GM23248 (cell line): Measurements from ENCODE around the gene HOXB2. TPM values are rescaled to one million over a fixed set of nuclear protein-coding genes. Genes with fewer than 3 reads are reported as not detected.

Experiments
- DNase-seq: peaks from one replicate; pipeline ENCODE4 v3.0.0-alpha.2; 2015
- H2AFZ ChIP-seq: fragments of 200-600 bp; sonication (generic); 2 replicates; pipeline ENCODE4 v1.6.1; 2016; ENCODE audit warnings: antibody characterized with exemption
- H3F3A ChIP-seq: fragments of 200-600 bp; sonication (generic); 2 replicates; pipeline ENCODE4 v1.6.1; 2016; ENCODE audit warnings: mild to moderate bottlenecking, antibody characterized with exemption, mixed run types; ENCODE audit not compliant: insufficient read depth
- H3K27ac ChIP-seq: fragments of 200-600 bp; sonication (generic); 2 replicates; pipeline ENCODE4 v1.5.1; 2016; ENCODE audit warnings: mild to moderate bottlenecking
- H3K27me3 ChIP-seq: fragments of 200-600 bp; sonication (generic); replicated peaks from 2 replicates; pipeline ENCODE4 v1.6.1; 2016; ENCODE audit warnings: mild to moderate bottlenecking; ENCODE audit not compliant: insufficient read depth
- H3K36me3 ChIP-seq: fragments of 200-600 bp; sonication (generic); 2 replicates; pipeline ENCODE4 v1.6.1; 2016; ENCODE audit warnings: low read depth, mild to moderate bottlenecking
- H3K4me1 ChIP-seq: fragments of 200-600 bp; sonication (generic); 2 replicates; pipeline ENCODE4 v1.6.1; 2016; ENCODE audit warnings: mild to moderate bottlenecking; ENCODE audit not compliant: insufficient read depth
- H3K4me2 ChIP-seq: fragments of 200-600 bp; sonication (generic); one replicate; pipeline ENCODE4 v1.6.1; 2016; ENCODE audit warnings: mild to moderate bottlenecking; ENCODE audit not compliant: unreplicated experiment
- H3K4me3 ChIP-seq: fragments of 200-600 bp; sonication (generic); 2 replicates; pipeline ENCODE4 v1.5.1; 2016; ENCODE audit warnings: mild to moderate bottlenecking
- H3K79me2 ChIP-seq: fragments of 200-600 bp; sonication (generic); 2 replicates; pipeline ENCODE4 v1.6.1; 2016; ENCODE audit warnings: mild to moderate bottlenecking; ENCODE audit not compliant: insufficient read depth
- H3K9ac ChIP-seq: fragments of 200-600 bp; sonication (generic); 2 replicates; pipeline ENCODE4 v1.6.1; 2016; ENCODE audit warnings: mild to moderate bottlenecking
- H3K9me2 ChIP-seq: fragments of 200-600 bp; sonication (generic); 2 replicates; pipeline ENCODE4 v1.6.1; 2016; ENCODE audit warnings: mixed run types, mild to moderate bottlenecking, moderate library complexity; ENCODE audit not compliant: insufficient read depth
- H3K9me3 ChIP-seq: fragments of 200-600 bp; sonication (generic); one replicate; pipeline ENCODE4 v1.6.1; 2017; ENCODE audit warnings: low read depth
- H4K20me1 ChIP-seq: fragments of 200-600 bp; sonication (generic); 2 replicates; pipeline ENCODE4 v1.6.0; 2016; ENCODE audit not compliant: insufficient read depth
- EZH2 ChIP-seq: fragments of 200-600 bp; sonication (generic); IDR thresholded peaks from 2 replicates; pipeline ENCODE4 v1.6.1; 2018; ENCODE audit warnings: antibody characterized with exemption, mild to moderate bottlenecking; ENCODE audit not compliant: insufficient read depth, poor library complexity, severe bottlenecking
- EZH2phosphoT487 ChIP-seq: fragments of 200-600 bp; sonication (generic); IDR thresholded peaks from 2 replicates; pipeline ENCODE4 v1.6.1; 2018; ENCODE audit warnings: antibody characterized with exemption, moderate library complexity, mild to moderate bottlenecking, low read depth; ENCODE audit not compliant: insufficient read depth
- WGBS, 2 experiments: methylation state at CpG; one replicate each; pipeline ENCODE4 v1.1.6; 2015 to 2017; ENCODE audit warnings: low lambda C conversion rate in 2 of 2, low coverage in 1 of 2; ENCODE audit errors: missing lambda C conversion rate in 2 of 2; 5-methylcytosine and 5-hydroxymethylcytosine counted together
- in situ Hi-C: fragments of 300-500 bp; cut with MboI; formaldehyde crosslinking; loops from 2 replicates; pipeline ENCODE4 v1.15.0; 2020
- polyA plus RNA-seq: library from polyadenylated mRNA; unstranded; fragments of >200 nt; fragmentation: Nextera tagmentation; extraction: Ambion mirVana; gene quantifications from 2 replicates; pipeline ENCODE4 v1.2.1, GENCODE V29; 2016
- total RNA-seq: library from RNA; depleted of rRNA; stranded (reverse); fragments of >200 nt; shearing (Covaris generic); gene quantifications from 2 replicates; pipeline ENCODE4 v1.2.3, GENCODE V29; 2014

Gene HOXB2
- total and polyA plus RNA-seq, 2 experiments from 2014 or later: 12.1 to 25.3 TPM

- no peak for TF ChIP-seq EZH2
- TF ChIP-seq EZH2phosphoT487: no peak
Observed at GRCh38 chr17:48552466-48553189, 7.7 kb upstream of the HOXB2 start.

DNA sequence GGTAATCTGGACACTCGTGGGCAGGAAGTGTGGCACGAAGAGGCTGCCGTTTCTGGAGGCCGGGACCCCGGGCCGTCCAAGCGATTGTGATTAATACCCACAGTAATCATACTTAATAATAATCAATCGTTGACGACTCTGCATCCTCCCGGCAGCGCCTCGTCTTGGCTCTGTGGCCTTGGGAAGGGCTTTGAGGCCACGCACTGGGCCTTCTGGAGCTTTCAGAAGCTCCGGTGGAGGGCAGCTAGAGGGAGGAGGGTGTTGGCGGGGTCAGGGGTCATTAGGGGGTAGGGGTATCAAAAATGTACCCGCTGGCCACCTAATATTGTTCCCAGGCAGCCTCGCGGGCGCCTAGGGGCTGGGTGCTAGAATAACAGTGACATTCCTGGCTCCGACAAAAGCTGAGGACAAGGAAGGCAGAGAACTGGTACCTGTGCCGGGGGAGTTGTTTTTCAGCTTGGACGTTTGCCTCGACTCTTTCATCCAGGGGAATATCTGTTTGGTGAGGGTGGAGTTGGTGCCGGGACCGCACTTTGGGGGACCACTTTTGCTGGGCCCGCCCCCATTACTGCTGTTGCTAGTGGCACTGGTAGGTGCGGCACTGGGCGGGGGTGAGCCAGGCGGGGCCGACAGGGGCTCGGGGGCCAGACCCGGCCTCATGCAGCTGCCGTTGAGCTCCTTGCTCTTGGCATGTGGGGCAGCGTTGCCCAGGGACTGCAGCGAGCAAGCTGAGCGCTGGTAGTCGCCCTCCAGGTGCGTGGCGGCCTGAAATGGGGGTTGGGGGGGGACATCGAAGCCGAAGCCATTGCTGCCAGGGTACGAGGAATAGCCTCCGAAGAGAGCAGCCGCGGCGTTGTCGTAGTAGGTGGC, 6.9 kb upstream of the HOXB2 start:
- H3K27ac ChIP-seq: no peak overlapping the region
- H3K9me3 ChIP-seq: no peaks in the 10 kb centered on the region
- no peaks in the 10 kb centered on the region for H3K27me3 ChIP-seq
- no peak overlapping the region for H3K4me3 ChIP-seq
- in situ Hi-C loops: no loop called here
- H3K9ac ChIP-seq: no peak overlapping the region
- H3K4me1 ChIP-seq: peaks cover 34% of the 10 kb centered on the region
- peaks cover 31% of the 10 kb centered on the region for H3K79me2 ChIP-seq
- 90 to 93% methylated on average over 36 to 43 of the region's 47 CpGs for WGBS, 2 experiments
- no peak for DNase-seq
- no peak overlapping the region for H2AFZ ChIP-seq
- H3F3A ChIP-seq: peaks cover 33% of the 10 kb centered on the region
- no peaks in the 10 kb centered on the region; the same call in 1 of the 2 replicates for H3K36me3 ChIP-seq
- H4K20me1 ChIP-seq: no peaks in the 10 kb centered on the region
- no peak overlapping the region for H3K4me2 ChIP-seq
- no peak for TF ChIP-seq EZH2phosphoT487
- no peak for TF ChIP-seq EZH2
- H3K9me2 ChIP-seq: no peaks in the 10 kb centered on the region

More at GRCh38 chr17:48552466-48553189, 7.7 kb upstream of the HOXB2 start:
- Histone ChIP-seq H3K4me1 (peaks cover 32% of the 10 kb centered on the region), H3K9me2 (no peaks in the 10 kb centered on the region), H3K27ac (no peak overlapping the region), H3K9me3 (no peaks in the 10 kb centered on the region), H3F3A (peaks cover 31% of the 10 kb centered on the region), H3K36me3 (no peaks in the 10 kb centered on the region; the same call in 1 of the 2 replicates), H3K4me3 (no peak overlapping the region), H3K79me2 (peaks cover 33% of the 10 kb centered on the region), H3K4me2 (no peak overlapping the region), H3K27me3 (no peaks in the 10 kb centered on the region), H3K9ac (no peak overlapping the region), H2AFZ (no peak overlapping the region), H4K20me1 (no peaks in the 10 kb centered on the region)
- no peak for DNase-seq
- WGBS, 2 experiments: 65 to 74% methylated on average over 8 to 11 of the region's 11 CpGs
- in situ Hi-C loops: no loop called here

- Histone ChIP-seq H3K27ac (no peak overlapping the region), H4K20me1 (no peaks in the 10 kb centered on the region), H3K4me3 (no peak overlapping the region), H3K27me3 (no peaks in the 10 kb centered on the region), H3K9ac (no peak overlapping the region), H3K9me2 (no peaks in the 10 kb centered on the region), H3K79me2 (peaks cover 31% of the 10 kb centered on the region), H3K4me1 (peaks cover 34% of the 10 kb centered on the region), H3K9me3 (no peaks in the 10 kb centered on the region), H3F3A (peaks cover 33% of the 10 kb centered on the region), H2AFZ (no peak overlapping the region), H3K4me2 (no peak overlapping the region), H3K36me3 (no peaks in the 10 kb centered on the region; the same call in 1 of the 2 replicates)
- no peak for DNase-seq
- no peak for TF ChIP-seq EZH2phosphoT487
- no peak for TF ChIP-seq EZH2
- in situ Hi-C loops: no loop called here
- WGBS, 2 experiments: 92 to 93% methylated on average over 10 to 19 of the region's 19 CpGs
Observed at GRCh38 chr17:48551214-48551555, 6.3 kb upstream of the HOXB2 start.

DNA sequence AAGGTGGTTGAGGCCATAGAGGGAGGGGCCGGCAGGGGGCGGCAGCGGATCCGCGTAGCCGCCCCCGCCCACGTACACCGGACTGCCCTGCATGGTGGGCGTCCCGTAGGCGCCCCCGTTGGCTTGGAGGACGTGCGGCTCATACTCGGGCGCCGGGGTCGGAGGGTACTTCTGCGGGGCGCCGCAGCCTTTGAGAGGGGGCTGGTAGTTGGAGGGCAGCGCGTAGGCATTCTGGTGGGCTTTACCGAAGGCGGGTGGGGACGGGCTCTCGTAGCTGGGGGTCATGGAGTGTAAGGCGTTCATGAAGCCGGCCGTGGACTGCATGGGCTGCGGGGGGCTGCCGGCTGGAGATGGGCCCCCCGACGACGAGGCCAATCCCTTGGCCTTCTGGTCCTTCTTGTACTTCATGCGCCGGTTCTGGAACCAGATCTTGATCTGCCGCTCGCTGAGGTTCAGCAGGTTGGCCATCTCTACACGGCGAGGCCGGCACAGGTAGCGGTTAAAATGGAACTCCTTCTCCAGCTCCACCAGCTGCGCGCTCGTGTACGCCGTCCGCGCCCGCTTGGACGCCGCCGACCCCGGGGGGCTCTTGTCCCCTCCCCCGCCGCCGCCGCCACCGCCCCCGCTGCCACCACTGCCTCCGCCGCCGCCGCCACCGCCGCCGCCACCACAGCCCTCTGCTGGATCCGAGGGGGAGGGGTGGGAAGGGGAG, 5.7 kb upstream of the HOXB2 start:
- no peak overlapping the region for H2AFZ ChIP-seq
- no peaks in the 10 kb centered on the region for H3K27me3 ChIP-seq
- no peaks in the 10 kb centered on the region; the same call in 1 of the 2 replicates for H3K36me3 ChIP-seq
- no peak overlapping the region for H3K27ac ChIP-seq
- in situ Hi-C loops: no loop called here
- no peak overlapping the region for H3K4me2 ChIP-seq
- 83 to 93% methylated on average over 16 to 68 of the region's 70 CpGs for WGBS, 2 experiments
- peaks cover 34% of the 10 kb centered on the region for H3K4me1 ChIP-seq
- no peak overlapping the region for H3K4me3 ChIP-seq
- DNase-seq: no peak
- H3K79me2 ChIP-seq: peaks cover 37% of the 10 kb centered on the region
- H3K9me2 ChIP-seq: no peaks in the 10 kb centered on the region
- H3K9me3 ChIP-seq: no peaks in the 10 kb centered on the region
- no peaks in the 10 kb centered on the region for H4K20me1 ChIP-seq
- TF ChIP-seq EZH2 (no peak), EZH2phosphoT487 (no peak)
- peaks cover 34% of the 10 kb centered on the region for H3F3A ChIP-seq
- H3K9ac ChIP-seq: no peak overlapping the region
